Astrocyte (in vitro differentiated cells and primary cell): ENCODE results near the gene KDSR.

Experiments
- EZH2 ChIP-seq: IDR thresholded peaks from 2 replicates; pipeline ENCODE4 v1.6.1; 2012; ENCODE audit warnings: mild to moderate bottlenecking, low read length, inconsistent platforms; ENCODE audit not compliant: insufficient read depth
- TF ChIP-seq, protein P1 (sequence below): IDR thresholded peaks from 2 replicates; pipeline ENCODE4 v1.5.1; 2011; ENCODE audit warnings: low read depth, mild to moderate bottlenecking, inconsistent platforms, low read length, moderate library complexity; ENCODE audit not compliant: insufficient read depth

DNA sequence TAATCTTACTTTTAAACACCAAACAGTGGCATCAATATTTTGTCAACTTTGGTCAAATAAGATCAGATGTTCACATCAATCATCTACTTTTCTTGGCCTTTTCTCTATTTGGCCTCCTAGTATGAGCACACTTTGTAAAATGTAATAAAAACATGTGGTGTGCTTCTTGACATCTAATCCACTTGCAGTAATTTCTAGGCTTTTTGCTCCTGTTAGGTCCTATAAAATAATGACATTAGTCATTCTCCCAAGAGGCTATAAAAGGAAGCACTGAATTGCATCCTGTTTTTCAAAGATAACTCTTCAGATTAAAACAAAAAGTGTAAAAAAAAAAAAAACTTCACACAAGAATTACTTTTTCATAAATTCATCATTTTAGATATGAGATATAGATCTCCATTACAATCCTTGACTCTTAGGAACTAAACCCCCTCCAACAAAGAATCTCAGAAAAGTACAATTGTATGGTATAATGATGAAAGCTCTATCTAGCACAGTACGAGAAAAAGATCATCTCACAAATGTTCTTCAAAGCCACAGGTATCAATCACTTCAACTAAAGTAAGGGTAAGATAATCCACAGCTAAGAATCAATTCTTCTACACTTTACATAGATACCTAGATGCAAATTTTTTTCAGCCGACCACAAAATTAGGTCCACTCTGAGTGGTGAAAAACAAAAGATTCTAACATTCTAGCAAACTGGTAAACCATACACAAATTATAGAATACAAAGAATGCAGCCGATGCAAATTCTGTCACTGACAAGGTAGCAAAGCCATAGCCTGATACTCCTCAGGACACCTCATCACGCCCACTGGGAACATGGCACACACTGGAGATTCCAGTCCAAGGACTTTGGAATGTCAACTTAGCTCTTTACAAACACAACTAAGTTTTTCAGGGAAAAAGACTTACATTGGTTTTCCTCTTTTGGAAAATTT is 50.1 kb downstream of the KDSR start:
- no peak for TF ChIP-seq EZH2
- TF ChIP-seq, protein P1, sequence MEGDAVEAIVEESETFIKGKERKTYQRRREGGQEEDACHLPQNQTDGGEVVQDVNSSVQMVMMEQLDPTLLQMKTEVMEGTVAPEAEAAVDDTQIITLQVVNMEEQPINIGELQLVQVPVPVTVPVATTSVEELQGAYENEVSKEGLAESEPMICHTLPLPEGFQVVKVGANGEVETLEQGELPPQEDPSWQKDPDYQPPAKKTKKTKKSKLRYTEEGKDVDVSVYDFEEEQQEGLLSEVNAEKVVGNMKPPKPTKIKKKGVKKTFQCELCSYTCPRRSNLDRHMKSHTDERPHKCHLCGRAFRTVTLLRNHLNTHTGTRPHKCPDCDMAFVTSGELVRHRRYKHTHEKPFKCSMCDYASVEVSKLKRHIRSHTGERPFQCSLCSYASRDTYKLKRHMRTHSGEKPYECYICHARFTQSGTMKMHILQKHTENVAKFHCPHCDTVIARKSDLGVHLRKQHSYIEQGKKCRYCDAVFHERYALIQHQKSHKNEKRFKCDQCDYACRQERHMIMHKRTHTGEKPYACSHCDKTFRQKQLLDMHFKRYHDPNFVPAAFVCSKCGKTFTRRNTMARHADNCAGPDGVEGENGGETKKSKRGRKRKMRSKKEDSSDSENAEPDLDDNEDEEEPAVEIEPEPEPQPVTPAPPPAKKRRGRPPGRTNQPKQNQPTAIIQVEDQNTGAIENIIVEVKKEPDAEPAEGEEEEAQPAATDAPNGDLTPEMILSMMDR: no peak
